Astrocyte (in vitro differentiated cells and primary cell): ENCODE measurements around the gene CHIC2. TPM values are rescaled to one million over a fixed set of nuclear protein-coding genes. Genes with fewer than 3 reads are reported as not detected.

Experiments
- DNase-seq: peaks from one replicate; pipeline ENCODE4 v3.0.0-alpha.2; 2010; ENCODE audit warnings: low read depth
- FAIRE-seq: peaks from 2 replicates; lab custom pipeline; 2011; peaks lifted over from hg19 to GRCh38; lab: Jason Lieb, UNC
- H2AFZ ChIP-seq: 2 replicates; pipeline ENCODE4 v1.6.0; 2012; ENCODE audit warnings: low read depth, low read length, inconsistent platforms
- H3K27ac ChIP-seq: 2 replicates; pipeline ENCODE4 v1.5.1; 2011; ENCODE audit warnings: low read depth, low read length, inconsistent platforms
- H3K27me3 ChIP-seq: 2 replicates; pipeline ENCODE4 v1.6.0; 2011; ENCODE audit warnings: low read length, inconsistent platforms; ENCODE audit not compliant: insufficient read depth
- H3K36me3 ChIP-seq: 2 replicates; pipeline ENCODE4 v1.5.1; 2011; ENCODE audit warnings: low read length, inconsistent platforms; ENCODE audit not compliant: insufficient read depth
- H3K4me1 ChIP-seq: 2 replicates; pipeline ENCODE4 v1.5.1; 2011; ENCODE audit warnings: low read length, inconsistent platforms; ENCODE audit not compliant: insufficient read depth
- H3K4me2 ChIP-seq: 2 replicates; pipeline ENCODE4 v1.6.0; 2012; ENCODE audit warnings: low read length, inconsistent platforms
- H3K4me3 ChIP-seq: 2 replicates; pipeline ENCODE4 v1.5.1; 2011; ENCODE audit warnings: low read depth, mild to moderate bottlenecking, low read length, inconsistent platforms; ENCODE audit not compliant: insufficient read depth
- H3K79me2 ChIP-seq: 2 replicates; pipeline ENCODE4 v1.6.0; 2012; ENCODE audit warnings: mild to moderate bottlenecking, low read length, inconsistent platforms; ENCODE audit not compliant: insufficient read depth
- H3K9ac ChIP-seq: 2 replicates; pipeline ENCODE4 v1.6.0; 2012; ENCODE audit warnings: mild to moderate bottlenecking, low read length, inconsistent platforms
- H3K9me3 ChIP-seq: 2 replicates; pipeline ENCODE4 v1.5.1; 2012; ENCODE audit warnings: low read depth, mild to moderate bottlenecking, low read length, inconsistent platforms; ENCODE audit not compliant: insufficient read depth
- H4K20me1 ChIP-seq: 2 replicates; pipeline ENCODE4 v1.6.0; 2012; ENCODE audit warnings: low read length, inconsistent platforms; ENCODE audit not compliant: insufficient read depth
- H3K27ac Mint-ChIP-seq: one replicate; pipeline ENCODE4 v1.8.0; 2021; ENCODE audit warnings: mild to moderate bottlenecking, mixed read lengths; ENCODE audit not compliant: unreplicated experiment
- H3K27me3 Mint-ChIP-seq: one replicate; pipeline ENCODE4 v1.8.0; 2021; ENCODE audit warnings: low read depth, mixed read lengths; ENCODE audit not compliant: unreplicated experiment
- H3K36me3 Mint-ChIP-seq: one replicate; pipeline ENCODE4 v1.8.0; 2021; ENCODE audit warnings: low read depth, mixed read lengths; ENCODE audit not compliant: unreplicated experiment
- H3K4me1 Mint-ChIP-seq: one replicate; pipeline ENCODE4 v1.8.0; 2021; ENCODE audit warnings: low read depth, mixed read lengths; ENCODE audit not compliant: unreplicated experiment
- H3K4me3 Mint-ChIP-seq: one replicate; pipeline ENCODE4 v1.8.0; 2021; ENCODE audit warnings: mild to moderate bottlenecking, moderate library complexity, mixed read lengths; ENCODE audit not compliant: unreplicated experiment
- H3K9me3 Mint-ChIP-seq: one replicate; pipeline ENCODE4 v1.8.0; 2021; ENCODE audit warnings: mild to moderate bottlenecking, mixed read lengths; ENCODE audit not compliant: unreplicated experiment
- CTCF ChIP-seq: IDR thresholded peaks from 2 replicates; pipeline ENCODE4 v1.5.1; 2011; ENCODE audit warnings: low read depth, mild to moderate bottlenecking, inconsistent platforms, low read length, moderate library complexity; ENCODE audit not compliant: insufficient read depth
- EZH2 ChIP-seq: IDR thresholded peaks from 2 replicates; pipeline ENCODE4 v1.6.1; 2012; ENCODE audit warnings: mild to moderate bottlenecking, low read length, inconsistent platforms; ENCODE audit not compliant: insufficient read depth
- total RNA-seq: library from RNA; stranded (reverse); gene quantifications from 2 replicates; pipeline ENCODE4 v1.2.1, GENCODE V29; 2021

Gene CHIC2
- total RNA-seq, 1 donor from 2014 or later: 38.2 TPM

GRCh38 chr4:53992785-53993184 is 71.6 kb downstream of the CHIC2 start:
- no peak overlapping the region for H2AFZ ChIP-seq
- H3K4me3 ChIP-seq: no peak overlapping the region
- no peak overlapping the region for H3K27ac ChIP-seq
- H3K9ac ChIP-seq: no peak overlapping the region
- peaks cover 3% of the 10 kb centered on the region for H3K4me1 Mint-ChIP-seq
- H4K20me1 ChIP-seq: no peaks in the 10 kb centered on the region
- no peaks in the 10 kb centered on the region for H3K79me2 ChIP-seq
- FAIRE-seq: no peak
- H3K36me3 Mint-ChIP-seq: peaks cover 2% of the 10 kb centered on the region
- H3K27me3 ChIP-seq: no peaks in the 10 kb centered on the region
- H3K4me2 ChIP-seq: no peak overlapping the region
- no peak for DNase-seq
- H3K4me1 ChIP-seq: peaks cover 6% of the 10 kb centered on the region
- no peak overlapping the region for H3K27ac Mint-ChIP-seq
- H3K36me3 ChIP-seq: no peaks in the 10 kb centered on the region
- no peaks in the 10 kb centered on the region for H3K9me3 ChIP-seq
- H3K9me3 Mint-ChIP-seq: no peaks in the 10 kb centered on the region
- no peaks in the 10 kb centered on the region for H3K27me3 Mint-ChIP-seq
- no peak overlapping the region for H3K4me3 Mint-ChIP-seq
- TF ChIP-seq EZH2 (no peak), CTCF (no peak)

GRCh38 chr4:53991821-53992220 is 72.6 kb downstream of the CHIC2 start:
- no peak overlapping the region for H2AFZ ChIP-seq
- H3K27me3 ChIP-seq: no peaks in the 10 kb centered on the region
- no peaks in the 10 kb centered on the region for H3K27me3 Mint-ChIP-seq
- H3K4me1 ChIP-seq: peaks cover 10% of the 10 kb centered on the region
- DNase-seq: no peak
- H3K4me3 Mint-ChIP-seq: no peak overlapping the region
- FAIRE-seq: no peak
- no peaks in the 10 kb centered on the region for H3K9me3 Mint-ChIP-seq
- no peak overlapping the region for H3K4me3 ChIP-seq
- H3K9me3 ChIP-seq: no peaks in the 10 kb centered on the region
- no peak overlapping the region for H3K27ac Mint-ChIP-seq
- no peak overlapping the region for H3K9ac ChIP-seq
- no peaks in the 10 kb centered on the region for H4K20me1 ChIP-seq
- H3K4me1 Mint-ChIP-seq: peaks cover 6% of the 10 kb centered on the region
- H3K79me2 ChIP-seq: no peaks in the 10 kb centered on the region
- no peak for TF ChIP-seq EZH2
- no peak for TF ChIP-seq CTCF
- no peak overlapping the region for H3K4me2 ChIP-seq
- peaks cover 2% of the 10 kb centered on the region for H3K36me3 Mint-ChIP-seq
- H3K27ac ChIP-seq: no peak overlapping the region
- H3K36me3 ChIP-seq: no peaks in the 10 kb centered on the region

GRCh38 chr4:53990641-53991040 is 73.8 kb downstream of the CHIC2 start:
- no peak overlapping the region for H3K27ac ChIP-seq
- peaks cover 10% of the 10 kb centered on the region for H3K4me1 ChIP-seq
- no peaks in the 10 kb centered on the region for H3K36me3 ChIP-seq
- Mint-ChIP-seq H3K27ac (no peak overlapping the region), H3K4me3 (no peak overlapping the region), H3K27me3 (no peaks in the 10 kb centered on the region), H3K36me3 (peaks cover 2% of the 10 kb centered on the region), H3K4me1 (peaks cover 11% of the 10 kb centered on the region), H3K9me3 (no peaks in the 10 kb centered on the region)
- H2AFZ ChIP-seq: no peak overlapping the region
- H3K9ac ChIP-seq: no peak overlapping the region
- no peak for FAIRE-seq
- TF ChIP-seq EZH2 (no peak), CTCF (no peak)
- no peaks in the 10 kb centered on the region for H3K27me3 ChIP-seq
- H3K4me2 ChIP-seq: no peak overlapping the region
- no peaks in the 10 kb centered on the region for H3K9me3 ChIP-seq
- no peaks in the 10 kb centered on the region for H3K79me2 ChIP-seq
- no peaks in the 10 kb centered on the region for H4K20me1 ChIP-seq
- DNase-seq: peak; percentile 44
- H3K4me3 ChIP-seq: no peak overlapping the region
